ENCODE results near the gene CDKAL1. TPM values are rescaled to one million over a fixed set of nuclear protein-coding genes. Genes with fewer than 3 reads are reported as not detected.

CDKAL1 gene
- total RNA-seq, 1 experiment from 2014 or later, result 13.8 TPM

- Histone ChIP-seq H3K27ac (ENCODE audit: low read length) (no peak overlapping the region), H4K20me1 (ENCODE audit: low read length) (no peaks in the 10 kb centered on the region), H3K4me3 (ENCODE audit: low read length) (no peak overlapping the region), H3K27me3 (ENCODE audit: low read length) (no peaks in the 10 kb centered on the region), H3K9me2 (replicated peaks; ENCODE audit: low read length) (no peaks in the 10 kb centered on the region), H3K79me2 (ENCODE audit: low read length) (no peaks in the 10 kb centered on the region), H3K4me1 (ENCODE audit: insufficient read depth, low read length) (no peaks in the 10 kb centered on the region), H2AFZ (ENCODE audit: low read length) (no peak overlapping the region), H3K9me3 (ENCODE audit: low read length) (no peaks in the 10 kb centered on the region), H3K4me2 (ENCODE audit: low read length) (no peak overlapping the region), H3K36me3 (ENCODE audit: low read depth, low read length) (no peaks in the 10 kb centered on the region), H3K9ac (ENCODE audit: low read length) (no peak overlapping the region), H3F3A (ENCODE audit: low read length, unreplicated experiment) (no peaks in the 10 kb centered on the region)
- no TSS peak for BruUV-seq (replicated peaks)
- TF ChIP-seq EZH2 (IDR thresholded peaks at IDR 0.05; ENCODE audit: low read length, unreplicated experiment) (no peak), EZH2phosphoT487 (IDR thresholded peaks at IDR 0.05; ENCODE audit: borderline replicate concordance, low read length) (no peak), CTCF (conservative IDR thresholded peaks at IDR 0.05; ENCODE audit: low read depth, low read length) (no peak)
- DNase-seq (no peak), ATAC-seq (no peak)
- ChIA-PET POLR2A (ENCODE audit: unreplicated experiment) (interaction anchor here (0.6 kb wide), 1 partner anchor 37 kb away, joined by 6 read pairs; no protein-coding TSS in a partner anchor), CTCF (no interaction called here)
- intact Hi-C loops (cut with micrococcal nuclease), result no loop called here
Measured at GRCh38 chr6:20763296-20763695, 229.0 kb downstream of the CDKAL1 start.

DNA sequence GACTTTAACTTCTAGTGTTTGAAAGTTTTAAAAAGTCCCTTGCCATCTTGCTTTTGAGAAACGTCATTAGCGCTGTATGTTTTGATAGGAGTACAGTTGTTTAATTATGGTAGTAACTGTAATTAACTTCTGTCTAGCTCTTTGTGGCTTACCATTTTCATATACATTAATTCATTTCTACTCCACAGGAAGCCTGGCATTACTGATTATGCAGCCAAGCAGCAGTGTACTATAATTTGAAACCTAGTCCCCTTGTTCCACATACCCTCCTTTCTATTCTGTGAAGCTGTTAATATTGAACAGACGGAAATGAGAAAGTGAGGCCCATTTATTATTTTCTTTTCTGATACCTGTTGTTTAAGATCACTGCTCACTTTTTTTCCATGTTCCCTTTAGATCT, 235.4 kb downstream of the CDKAL1 start:
- Histone ChIP-seq H4K20me1 (ENCODE audit: low read length) (no peaks in the 10 kb centered on the region), H3K27me3 (ENCODE audit: low read length) (no peaks in the 10 kb centered on the region), H3K9me3 (ENCODE audit: low read length) (no peaks in the 10 kb centered on the region), H3K27ac (ENCODE audit: low read length) (no peak overlapping the region), H3K79me2 (ENCODE audit: low read length) (no peaks in the 10 kb centered on the region), H3K9ac (ENCODE audit: low read length) (no peak overlapping the region), H3K4me1 (ENCODE audit: insufficient read depth, low read length) (no peaks in the 10 kb centered on the region), H3K4me3 (ENCODE audit: low read length) (no peak overlapping the region), H3K4me2 (ENCODE audit: low read length) (no peak overlapping the region), H3K9me2 (replicated peaks; ENCODE audit: low read length) (no peaks in the 10 kb centered on the region), H3K36me3 (ENCODE audit: low read depth, low read length) (no peaks in the 10 kb centered on the region), H2AFZ (ENCODE audit: low read length) (no peak overlapping the region), H3F3A (ENCODE audit: low read length, unreplicated experiment) (no peaks in the 10 kb centered on the region)
- CTCF ChIA-PET, result no interaction called here
- intact Hi-C loops (cut with micrococcal nuclease), result no loop called here
- ATAC-seq (no peak), DNase-seq (no peak)
- TF ChIP-seq EZH2 (IDR thresholded peaks at IDR 0.05; ENCODE audit: low read length, unreplicated experiment), result no peak
- TF ChIP-seq CTCF (conservative IDR thresholded peaks at IDR 0.05; ENCODE audit: low read depth, low read length), result no peak
- TF ChIP-seq EZH2phosphoT487 (IDR thresholded peaks at IDR 0.05; ENCODE audit: borderline replicate concordance, low read length), result no peak
- BruUV-seq (replicated peaks), result no TSS peak
- POLR2A ChIA-PET (ENCODE audit: unreplicated experiment), result interaction anchor here (0.6 kb wide), 1 partner anchor 195 kb away, joined by 3 read pairs; no protein-coding TSS in a partner anchor

GRCh38 chr6:20770773-20771172, 236.5 kb downstream of the CDKAL1 start:
- peak; percentile 2 for DNase-seq
- Histone ChIP-seq H3K4me1 (ENCODE audit: insufficient read depth, low read length) (no peaks in the 10 kb centered on the region), H3K9me3 (ENCODE audit: low read length) (no peaks in the 10 kb centered on the region), H3K27me3 (ENCODE audit: low read length) (no peaks in the 10 kb centered on the region), H3F3A (ENCODE audit: low read length, unreplicated experiment) (no peaks in the 10 kb centered on the region), H3K4me3 (ENCODE audit: low read length) (no peak overlapping the region), H3K27ac (ENCODE audit: low read length) (no peak overlapping the region), H3K9me2 (replicated peaks; ENCODE audit: low read length) (no peaks in the 10 kb centered on the region), H3K4me2 (ENCODE audit: low read length) (no peak overlapping the region), H2AFZ (ENCODE audit: low read length) (no peak overlapping the region), H3K79me2 (ENCODE audit: low read length) (no peaks in the 10 kb centered on the region), H3K9ac (ENCODE audit: low read length) (no peak overlapping the region), H3K36me3 (ENCODE audit: low read depth, low read length) (no peaks in the 10 kb centered on the region), H4K20me1 (ENCODE audit: low read length) (no peaks in the 10 kb centered on the region)
- POLR2A ChIA-PET (ENCODE audit: unreplicated experiment), result no interaction called here
- no TSS peak for BruUV-seq (replicated peaks)
- CTCF ChIA-PET, result no interaction called here
- intact Hi-C loops (cut with micrococcal nuclease), result no loop called here
- TF ChIP-seq EZH2phosphoT487 (IDR thresholded peaks at IDR 0.05; ENCODE audit: borderline replicate concordance, low read length) (no peak), EZH2 (IDR thresholded peaks at IDR 0.05; ENCODE audit: low read length, unreplicated experiment) (no peak), CTCF (conservative IDR thresholded peaks at IDR 0.05; ENCODE audit: low read depth, low read length) (no peak)
- ATAC-seq, result no peak
